NCI-H2196 treated with DMSO at 0.1 percent for 48 hours (cell line): Measurements from ENCODE around the gene PANK2.
"Not testable (repeated sequence)": the region's sequence is repeated elsewhere in the genome, so short reads cannot be mapped to it uniquely, and the experiment has no call there.

ENCODE experiments used
- DNase-seq: peaks from one replicate; lab custom pipeline; 2025; ENCODE audit not compliant: unreplicated experiment; lab: John Stamatoyannopoulos, UW

Gene PANK2

GRCh38 chr20:3888622-3889488 lies at the start of gene PANK2:
Gene PANK2, plus strand, starts transcription at chr20:3889387.
- peak; percentile 97 for DNase-seq

GRCh38 chr20:3840201-3840600 lies 49.0 kb upstream of the PANK2 start:
- DNase-seq = not testable (repeated sequence)

GRCh38 chr20:3842348-3842930 lies 46.7 kb upstream of the PANK2 start:
- no peak for DNase-seq

- no peak for DNase-seq
Measured at GRCh38 chr20:3843490-3843889, 45.7 kb upstream of the PANK2 start.

- DNase-seq = not testable (repeated sequence)
Measured at GRCh38 chr20:3843990-3844619, 45.1 kb upstream of the PANK2 start.

GRCh38 chr20:3846378-3846739 lies 42.8 kb upstream of the PANK2 start:
- DNase-seq = no peak

- DNase-seq = peak; percentile 64
Measured at GRCh38 chr20:3846740-3847428, 42.3 kb upstream of the PANK2 start, which contains the start of gene MAVS. Gene MAVS, plus strand, starts transcription at chr20:3846834. Its CDS starts 7,791 bp downstream, at chr20:3854625.

GRCh38 chr20:3847429-3847940 lies 41.7 kb upstream of the PANK2 start:
- DNase-seq = no peak

GRCh38 chr20:3848565-3848964 lies 40.6 kb upstream of the PANK2 start:
- no peak for DNase-seq

GRCh38 chr20:3854462-3854871 lies 34.7 kb upstream of the PANK2 start:
- DNase-seq = no peak

GRCh38 chr20:3857405-3857804 lies 31.8 kb upstream of the PANK2 start:
- peak; percentile 52 for DNase-seq

GRCh38 chr20:3858689-3859088 lies 30.5 kb upstream of the PANK2 start:
- DNase-seq = no peak

GRCh38 chr20:3861191-3861590 lies 28.0 kb upstream of the PANK2 start:
- no peak for DNase-seq

GRCh38 chr20:3862333-3862732 lies 26.9 kb upstream of the PANK2 start:
- DNase-seq = no peak

GRCh38 chr20:3863317-3863716 lies 25.9 kb upstream of the PANK2 start:
- no peak for DNase-seq

GRCh38 chr20:3864518-3864917 lies 24.7 kb upstream of the PANK2 start:
- DNase-seq = no peak

GRCh38 chr20:3865152-3865886 lies 23.9 kb upstream of the PANK2 start:
- no peak for DNase-seq

GRCh38 chr20:3865887-3866407 lies 23.2 kb upstream of the PANK2 start:
- DNase-seq = no peak

- no peak for DNase-seq
Measured at GRCh38 chr20:3866464-3866863, 22.7 kb upstream of the PANK2 start.

GRCh38 chr20:3867802-3868201 lies 21.4 kb upstream of the PANK2 start:
- DNase-seq = no peak
